ENCODE measurements around the gene OPCML. TPM values are rescaled to one million over a fixed set of nuclear protein-coding genes. Genes with fewer than 3 reads are reported as not detected.
A peak's percentile ranks its signal among the peaks of the same experiment; 100 is the strongest.

OPCML gene
- total and polyA plus RNA-seq, 9 donors, result 0.59 to 3.5 (median 1.5) TPM

- H3K36me3 ChIP-seq (ENCODE audit: control insufficient read depth, insufficient read depth, low read length), result no peaks in the 10 kb centered on the region
- peaks cover 12% of the 10 kb centered on the region for H3K4me1 ChIP-seq (ENCODE audit: control insufficient read depth, insufficient read depth, low read length)
- 77% methylated on average over 6 of the region's 7 CpGs for WGBS (ENCODE audit: insufficient coverage)
- H3K27me3 ChIP-seq (ENCODE audit: control insufficient read depth, insufficient read depth, low read length), result peaks cover 4% of the 10 kb centered on the region
- no peak overlapping the region for H3K27ac ChIP-seq (ENCODE audit: low read length)
- DNase-seq, result no peak
- no peak overlapping the region for H3K4me3 ChIP-seq (ENCODE audit: low read length)
- H3K9me3 ChIP-seq (replicated peaks; ENCODE audit: control insufficient read depth, low read depth, low read length), result no peaks in the 10 kb centered on the region
These were observed 352.1 kb downstream of the OPCML start for GRCh38 chr11:133180201-133180600.

- peak; percentile 57 for DNase-seq
- Histone ChIP-seq H3K4me3 (ENCODE audit: low read length) (no peak overlapping the region), H3K4me1 (ENCODE audit: control insufficient read depth, insufficient read depth, low read length) (peaks cover 13% of the 10 kb centered on the region), H3K36me3 (ENCODE audit: control insufficient read depth, insufficient read depth, low read length) (no peaks in the 10 kb centered on the region), H3K27ac (ENCODE audit: low read length) (no peak overlapping the region), H3K27me3 (ENCODE audit: control insufficient read depth, insufficient read depth, low read length) (peaks cover 3% of the 10 kb centered on the region), H3K9me3 (replicated peaks; ENCODE audit: control insufficient read depth, low read depth, low read length) (no peaks in the 10 kb centered on the region)
- WGBS (ENCODE audit: insufficient coverage), result 35% methylated on average over 3 of the region's 4 CpGs
These were observed 355.6 kb downstream of the OPCML start for GRCh38 chr11:133176748-133177147.

GRCh38 chr11:133175103-133175502 is 357.2 kb downstream of the OPCML start:
- H3K9me3 ChIP-seq (replicated peaks; ENCODE audit: control insufficient read depth, low read depth, low read length), result no peaks in the 10 kb centered on the region
- H3K4me3 ChIP-seq (ENCODE audit: low read length), result no peak overlapping the region
- H3K27ac ChIP-seq (ENCODE audit: low read length), result no peak overlapping the region
- no peaks in the 10 kb centered on the region for H3K36me3 ChIP-seq (ENCODE audit: control insufficient read depth, insufficient read depth, low read length)
- H3K4me1 ChIP-seq (ENCODE audit: control insufficient read depth, insufficient read depth, low read length), result peaks cover 13% of the 10 kb centered on the region
- no peaks in the 10 kb centered on the region for H3K27me3 ChIP-seq (ENCODE audit: control insufficient read depth, insufficient read depth, low read length)
- DNase-seq, result no peak
- WGBS (ENCODE audit: insufficient coverage), result no CpG with 5 or more reads among the region's 2 CpGs

GRCh38 chr11:133173810-133174412 is 358.4 kb downstream of the OPCML start:
- Histone ChIP-seq H3K4me3 (ENCODE audit: low read length) (no peak overlapping the region), H3K27ac (ENCODE audit: low read length) (no peak overlapping the region), H3K36me3 (ENCODE audit: control insufficient read depth, insufficient read depth, low read length) (no peaks in the 10 kb centered on the region), H3K27me3 (ENCODE audit: control insufficient read depth, insufficient read depth, low read length) (no peaks in the 10 kb centered on the region), H3K4me1 (ENCODE audit: control insufficient read depth, insufficient read depth, low read length) (peaks cover 13% of the 10 kb centered on the region), H3K9me3 (replicated peaks; ENCODE audit: control insufficient read depth, low read depth, low read length) (no peaks in the 10 kb centered on the region)
- DNase-seq, result no peak
- no CpG with 5 or more reads among the region's 16 CpGs for WGBS (ENCODE audit: insufficient coverage)

GRCh38 chr11:133172349-133172748 is 360.0 kb downstream of the OPCML start:
- no peak for DNase-seq
- H3K4me3 ChIP-seq (ENCODE audit: low read length), result no peak overlapping the region
- H3K4me1 ChIP-seq (ENCODE audit: control insufficient read depth, insufficient read depth, low read length), result peaks cover 7% of the 10 kb centered on the region
- peaks cover 2% of the 10 kb centered on the region for H3K27me3 ChIP-seq (ENCODE audit: control insufficient read depth, insufficient read depth, low read length)
- 51% methylated on average over 4 of the region's 5 CpGs for WGBS (ENCODE audit: insufficient coverage)
- H3K36me3 ChIP-seq (ENCODE audit: control insufficient read depth, insufficient read depth, low read length), result no peaks in the 10 kb centered on the region
- H3K27ac ChIP-seq (ENCODE audit: low read length), result no peak overlapping the region
- no peaks in the 10 kb centered on the region for H3K9me3 ChIP-seq (replicated peaks; ENCODE audit: control insufficient read depth, low read depth, low read length)

- no peak overlapping the region for H3K27ac ChIP-seq (ENCODE audit: low read length)
- H3K9me3 ChIP-seq (replicated peaks; ENCODE audit: control insufficient read depth, low read depth, low read length), result no peaks in the 10 kb centered on the region
These were observed 360.9 kb downstream of the OPCML start for GRCh38 chr11:133171374-133171773.

GRCh38 chr11:133168016-133168415 is 364.3 kb downstream of the OPCML start:
- Histone ChIP-seq H3K27me3 (ENCODE audit: control insufficient read depth, insufficient read depth, low read length) (peaks cover 2% of the 10 kb centered on the region), H3K4me3 (ENCODE audit: low read length) (no peak overlapping the region), H3K9me3 (replicated peaks; ENCODE audit: control insufficient read depth, low read depth, low read length) (no peaks in the 10 kb centered on the region), H3K36me3 (ENCODE audit: control insufficient read depth, insufficient read depth, low read length) (no peaks in the 10 kb centered on the region), H3K27ac (ENCODE audit: low read length) (no peak overlapping the region), H3K4me1 (ENCODE audit: control insufficient read depth, insufficient read depth, low read length) (no peaks in the 10 kb centered on the region)
- 90% methylated on average over 2 of the region's 2 CpGs for WGBS (ENCODE audit: insufficient coverage)
- no peak for DNase-seq

More at GRCh38 chr11:133171374-133171773, 360.9 kb downstream of the OPCML start:
- DNase-seq, result no peak
- 50% methylated on average over 2 of the region's 4 CpGs for WGBS (ENCODE audit: insufficient coverage)
- Histone ChIP-seq H3K36me3 (ENCODE audit: control insufficient read depth, insufficient read depth, low read length) (no peaks in the 10 kb centered on the region), H3K4me1 (ENCODE audit: control insufficient read depth, insufficient read depth, low read length) (peaks cover 2% of the 10 kb centered on the region), H3K27me3 (ENCODE audit: control insufficient read depth, insufficient read depth, low read length) (peaks cover 2% of the 10 kb centered on the region), H3K4me3 (ENCODE audit: low read length) (no peak overlapping the region)

- H3K27me3 ChIP-seq (ENCODE audit: control insufficient read depth, insufficient read depth, low read length), result peaks cover 4% of the 10 kb centered on the region
- H3K9me3 ChIP-seq (replicated peaks; ENCODE audit: control insufficient read depth, low read depth, low read length), result no peaks in the 10 kb centered on the region
- H3K4me3 ChIP-seq (ENCODE audit: low read length), result no peak overlapping the region
- WGBS (ENCODE audit: insufficient coverage), result 60% methylated on average over 2 of the region's 3 CpGs
- H3K27ac ChIP-seq (ENCODE audit: low read length), result no peak overlapping the region
- DNase-seq, result no peak
- H3K36me3 ChIP-seq (ENCODE audit: control insufficient read depth, insufficient read depth, low read length), result no peaks in the 10 kb centered on the region
- no peaks in the 10 kb centered on the region for H3K4me1 ChIP-seq (ENCODE audit: control insufficient read depth, insufficient read depth, low read length)
These were observed 365.6 kb downstream of the OPCML start for GRCh38 chr11:133166662-133167061.

- WGBS (ENCODE audit: insufficient coverage), result 37% methylated on average over 7 of the region's 7 CpGs
- H3K4me3 ChIP-seq (ENCODE audit: low read length), result no peak overlapping the region
- DNase-seq, result peak; percentile 32
- H3K36me3 ChIP-seq (ENCODE audit: control insufficient read depth, insufficient read depth, low read length), result no peaks in the 10 kb centered on the region
- no peaks in the 10 kb centered on the region for H3K9me3 ChIP-seq (replicated peaks; ENCODE audit: control insufficient read depth, low read depth, low read length)
- H3K4me1 ChIP-seq (ENCODE audit: control insufficient read depth, insufficient read depth, low read length), result no peaks in the 10 kb centered on the region
- no peak overlapping the region for H3K27ac ChIP-seq (ENCODE audit: low read length)
- peaks cover 4% of the 10 kb centered on the region for H3K27me3 ChIP-seq (ENCODE audit: control insufficient read depth, insufficient read depth, low read length)
These were observed 367.3 kb downstream of the OPCML start for GRCh38 chr11:133164986-133165385.

- WGBS (ENCODE audit: insufficient coverage), result 57% methylated on average over 5 of the region's 12 CpGs
- Histone ChIP-seq H3K27ac (ENCODE audit: low read length) (no peak overlapping the region), H3K4me1 (ENCODE audit: control insufficient read depth, insufficient read depth, low read length) (no peaks in the 10 kb centered on the region), H3K4me3 (ENCODE audit: low read length) (no peak overlapping the region), H3K27me3 (ENCODE audit: control insufficient read depth, insufficient read depth, low read length) (peaks cover 4% of the 10 kb centered on the region), H3K9me3 (replicated peaks; ENCODE audit: control insufficient read depth, low read depth, low read length) (no peaks in the 10 kb centered on the region), H3K36me3 (ENCODE audit: control insufficient read depth, insufficient read depth, low read length) (no peaks in the 10 kb centered on the region)
- peak; percentile 71 for DNase-seq
These were observed 368.6 kb downstream of the OPCML start for GRCh38 chr11:133163463-133164419.

All from muscle of leg (tissue), 11 donors.